SK-N-MC (cell line): ENCODE measurements around the gene KLHL30.
A peak's percentile ranks its signal among the peaks of the same experiment; 100 is the strongest.

Experiments
- DNase-seq: peaks from one replicate; pipeline ENCODE4 v3.0.0-alpha.2; 2011; ENCODE audit warnings: low read depth, low spot score
- H3K27ac ChIP-seq: fragments of 200-600 bp; sonication (generic); 2 replicates; pipeline ENCODE4 v1.5.1; 2016; ENCODE audit warnings: mixed run types
- H3K36me3 ChIP-seq: fragments of 200-600 bp; sonication (generic); 2 replicates; pipeline ENCODE4 v1.6.1; 2017; ENCODE audit warnings: antibody characterized with exemption, low read length, mixed read lengths; ENCODE audit not compliant: insufficient read depth
- H3K4me3 ChIP-seq: fragments of 200-600 bp; sonication (generic); 2 replicates; pipeline ENCODE4 v1.5.1; 2016
- H3K9ac ChIP-seq: fragments of 200-600 bp; sonication (generic); 2 replicates; pipeline ENCODE4 v1.8.0; 2017; ENCODE audit warnings: mixed run types, mixed read lengths; ENCODE audit not compliant: insufficient read length
- H3K9me3 ChIP-seq: fragments of 200-600 bp; sonication (generic); 2 replicates; pipeline ENCODE4 v1.6.1; 2017; ENCODE audit warnings: low read depth, mild to moderate bottlenecking, antibody characterized with exemption, low read length, moderate library complexity, mixed read lengths
- EZH2 ChIP-seq: fragments of 200-600 bp; sonication (generic); IDR thresholded peaks from one replicate; pipeline ENCODE4 v1.6.1; 2017; ENCODE audit warnings: antibody characterized with exemption
- FOXP2 ChIP-seq: optimal IDR thresholded peaks from 2 replicates; pipeline ENCODE3; 2011; ENCODE audit warnings: mild to moderate bottlenecking, moderate library complexity; ENCODE audit not compliant: insufficient read depth; ENCODE audit errors: extremely low read length, control extremely low read depth
- POLR2AphosphoS5 ChIP-seq: IDR thresholded peaks from 2 replicates; pipeline ENCODE4 v1.6.1; 2012; ENCODE audit warnings: mild to moderate bottlenecking, low read depth, low read length, borderline replicate concordance

KLHL30 gene

DNA sequence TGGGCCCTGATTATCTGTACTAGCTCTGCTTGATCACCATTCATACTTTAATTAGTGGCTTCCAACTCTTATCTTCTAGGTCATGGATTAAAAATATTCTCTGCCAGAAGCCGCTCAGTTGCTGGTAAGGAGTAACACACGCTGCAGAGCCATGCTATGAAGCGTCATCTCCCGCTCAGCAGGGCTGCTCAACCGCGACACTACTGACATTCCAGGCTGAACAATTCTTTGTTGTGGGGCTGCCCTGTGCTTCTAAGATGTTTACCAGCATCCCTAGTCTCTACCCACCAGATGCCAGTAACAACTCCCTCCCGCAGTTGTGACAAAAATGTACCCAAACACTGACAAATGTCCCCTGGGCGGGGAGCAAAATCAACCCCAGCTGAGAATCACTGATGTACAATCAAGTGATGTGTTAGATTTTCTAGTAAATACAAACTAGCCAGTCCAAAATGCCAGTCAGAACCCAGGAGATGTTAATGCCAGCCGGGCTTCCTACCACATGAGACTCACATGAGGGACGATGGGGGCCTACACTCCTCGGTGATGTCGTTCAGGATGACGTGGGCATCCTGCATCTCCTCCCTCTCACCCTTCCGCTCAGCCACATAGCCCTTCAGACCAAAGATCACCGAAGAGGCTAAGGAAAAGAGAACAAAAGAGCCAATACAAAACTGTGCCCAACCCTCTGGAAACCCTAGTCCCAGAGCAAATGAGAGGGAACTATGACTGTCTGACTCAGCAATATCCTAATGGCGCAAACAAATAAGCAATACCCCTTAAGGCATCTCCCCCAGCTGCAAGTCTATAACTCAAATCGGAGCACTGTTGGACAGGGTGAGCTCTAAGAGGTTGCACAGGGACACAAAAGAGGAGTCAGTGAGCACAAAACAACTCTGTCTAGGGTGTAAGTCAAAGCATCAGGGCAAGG is 49.4 kb downstream of the KLHL30 start:
- DNase-seq: no peak
- Histone ChIP-seq H3K9ac (no peak overlapping the region), H3K4me3 (no peak overlapping the region), H3K27ac (no peak overlapping the region), H3K36me3 (peaks cover 92% of the 10 kb centered on the region), H3K9me3 (no peaks in the 10 kb centered on the region)
- TF ChIP-seq FOXP2 (no peak), EZH2 (no peak), POLR2AphosphoS5 (no peak)

DNA sequence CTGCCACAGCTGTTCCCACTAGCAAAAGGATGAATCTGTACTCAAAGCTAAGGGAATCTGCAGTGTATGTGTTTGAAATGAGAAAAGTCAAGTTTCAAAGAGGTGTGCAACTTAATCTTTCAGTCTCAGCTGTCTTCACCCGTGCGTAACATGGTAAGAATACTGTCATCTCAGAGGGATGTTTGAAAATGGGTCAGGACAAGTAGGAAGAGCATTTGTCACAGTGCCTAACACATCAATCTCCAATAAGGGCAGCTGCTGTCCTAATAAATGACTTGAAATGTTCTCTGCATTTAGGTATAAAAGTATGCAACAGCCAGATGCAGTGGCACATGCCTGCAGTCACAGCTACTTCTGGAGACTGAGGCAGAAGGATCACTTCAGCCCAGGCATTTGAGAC is 52.0 kb downstream of the KLHL30 start:
- Histone ChIP-seq H3K9me3 (no peaks in the 10 kb centered on the region), H3K36me3 (peaks cover 89% of the 10 kb centered on the region), H3K9ac (no peak overlapping the region), H3K27ac (peak overlapping the region; percentile 53; the same call in 1 of the 2 replicates), H3K4me3 (no peak overlapping the region)
- DNase-seq: no peak
- TF ChIP-seq POLR2AphosphoS5 (no peak), EZH2 (no peak), FOXP2 (no peak)
